Common myeloid progenitor, CD34-positive (primary cell): Measurements from ENCODE around the gene PPP6R3.
"Not testable (repeated sequence)": the region's sequence is repeated elsewhere in the genome, so short reads cannot be mapped to it uniquely, and the experiment has no call there.

Source experiments
- CTCF ChIA-PET: fragments of 350-600 bp; sonication (Branson Sonifier 250); formaldehyde crosslinking; loops from one replicate; lab custom pipeline; 2021; ENCODE audit warnings: antibody characterized with exemption; lab: Charles Lee
- POLR2A ChIA-PET: fragments of 350-600 bp; sonication (Branson Sonifier 250); formaldehyde crosslinking; loops from one replicate; lab custom pipeline; 2021; ENCODE audit warnings: antibody characterized with exemption; lab: Charles Lee
- DNase-seq, 3 donors: peaks; one replicate each; pipeline versions ENCODE4 v3.0.0 to v3.0.0-alpha.2; 2013
- H3K27ac ChIP-seq, 2 experiments: 1 replicate in 1 of 2; 2 replicates in 1 of 2; pipeline ENCODE4 v1.7.0; 2013; ENCODE audit warnings: inconsistent platforms in 2 of 2, low read length in 2 of 2, mild to moderate bottlenecking in 2 of 2, low read depth in 1 of 2, moderate library complexity in 1 of 2; ENCODE audit not compliant: severe bottlenecking in 2 of 2, insufficient read depth in 1 of 2, poor library complexity in 1 of 2
- H3K27me3 ChIP-seq, 5 experiments: replicated peaks in 2 of 5; 1 replicate in 3 of 5; 2 replicates in 2 of 5; pipeline versions ENCODE4 v1.6.1 to v1.7.0; 2013; ENCODE audit warnings: low read length in 4 of 5, mild to moderate bottlenecking in 2 of 5, moderate library complexity in 2 of 5, inconsistent platforms in 1 of 5; ENCODE audit not compliant: insufficient read depth in 5 of 5, control insufficient read depth in 4 of 5
- H3K36me3 ChIP-seq, 4 experiments: 1 replicate in 2 of 4; 2 replicates in 2 of 4; pipeline versions ENCODE4 v1.6.1 to v1.7.0; 2013; ENCODE audit warnings: low read length in 3 of 4, control low read depth in 1 of 4, mild to moderate bottlenecking in 1 of 4; ENCODE audit not compliant: control insufficient read depth in 4 of 4, insufficient read depth in 4 of 4
- H3K4me1 ChIP-seq, 4 experiments: 1 replicate in 3 of 4; 2 replicates in 1 of 4; pipeline versions ENCODE4 v1.6.1 to v1.7.1; 2013; ENCODE audit warnings: low read length in 3 of 4, mild to moderate bottlenecking in 3 of 4, control low read depth in 1 of 4, inconsistent platforms in 1 of 4, moderate library complexity in 1 of 4; ENCODE audit not compliant: control insufficient read depth in 4 of 4, insufficient read depth in 4 of 4; ENCODE audit errors: control extremely low read depth in 1 of 4
- H3K4me3 ChIP-seq, 7 experiments: 1 replicate in 4 of 7; 2 replicates in 3 of 7; pipeline versions ENCODE4 v1.5.1 to v1.7.0; 2013; ENCODE audit warnings: mild to moderate bottlenecking in 7 of 7, low read length in 6 of 7, moderate library complexity in 6 of 7, inconsistent platforms in 2 of 7, low read depth in 2 of 7, control low read depth in 1 of 7; ENCODE audit not compliant: insufficient read depth in 4 of 7, control insufficient read depth in 1 of 7; ENCODE audit errors: extremely low read depth in 1 of 7
- H3K9me3 ChIP-seq, 5 experiments: 1 replicate in 4 of 5; 2 replicates in 1 of 5; pipeline versions ENCODE4 v1.6.1 to v1.7.1; 2013; ENCODE audit warnings: low read length in 4 of 5, mild to moderate bottlenecking in 2 of 5, inconsistent platforms in 1 of 5, low read depth in 1 of 5, moderate library complexity in 1 of 5; ENCODE audit not compliant: control insufficient read depth in 4 of 5, insufficient read depth in 2 of 5; ENCODE audit errors: control extremely low read depth in 1 of 5
- WGBS: methylation state at CpG from one replicate; pipeline ENCODE4 v1.1.5; 2013; ENCODE audit not compliant: insufficient coverage; 5-methylcytosine and 5-hydroxymethylcytosine counted together

Gene PPP6R3

GRCh38 chr11:68628837-68629236 lies 168.3 kb downstream of the PPP6R3 start:
- WGBS: no CpG with 5 or more reads among the region's 5 CpGs
- H3K27ac ChIP-seq, H3K36me3 ChIP-seq, H3K27me3 ChIP-seq, DNase-seq, POLR2A ChIA-PET, H3K9me3 ChIP-seq, H3K4me1 ChIP-seq, H3K4me3 ChIP-seq: not testable (repeated sequence)
- CTCF ChIA-PET: interaction anchor here (0.6 kb wide), 1 partner anchor 826 kb away, joined by 4 read pairs; no protein-coding TSS in a partner anchor

- H3K27me3 ChIP-seq, CTCF ChIA-PET, H3K9me3 ChIP-seq, H3K36me3 ChIP-seq, H3K4me3 ChIP-seq, H3K4me1 ChIP-seq, POLR2A ChIA-PET, H3K27ac ChIP-seq, DNase-seq: not testable (repeated sequence)
- 98% methylated on average over 7 of the region's 8 CpGs for WGBS
Measured at GRCh38 chr11:68632375-68632774, 171.8 kb downstream of the PPP6R3 start.

- H3K9me3 ChIP-seq: no peaks in the 10 kb centered on the region
Measured at GRCh38 chr11:68632802-68633201, 172.2 kb downstream of the PPP6R3 start.

GRCh38 chr11:68634606-68635005 lies 174.1 kb downstream of the PPP6R3 start:
- H3K4me1 ChIP-seq, H3K27ac ChIP-seq, H3K36me3 ChIP-seq, CTCF ChIA-PET, H3K4me3 ChIP-seq, DNase-seq, H3K9me3 ChIP-seq, H3K27me3 ChIP-seq, POLR2A ChIA-PET: not testable (repeated sequence)
- WGBS: no CpG with 5 or more reads among the region's 7 CpGs

More at GRCh38 chr11:68632802-68633201, 172.2 kb downstream of the PPP6R3 start:
- H3K27ac ChIP-seq: no peak overlapping the region
- no peak overlapping the region for H3K4me3 ChIP-seq
- CTCF ChIA-PET: no interaction called here
- POLR2A ChIA-PET: no interaction called here
- H3K4me1 ChIP-seq: no peaks in the 10 kb centered on the region
- DNase-seq: peak; percentile 64 to 81 (median 75)
- no peaks in the 10 kb centered on the region for H3K27me3 ChIP-seq
- H3K36me3 ChIP-seq: no peaks in the 10 kb centered on the region
- WGBS: 72% methylated on average over 6 of the region's 6 CpGs

GRCh38 chr11:68635172-68635571 lies 174.6 kb downstream of the PPP6R3 start:
- H3K27me3 ChIP-seq, H3K27ac ChIP-seq, H3K36me3 ChIP-seq, POLR2A ChIA-PET, H3K9me3 ChIP-seq, DNase-seq, CTCF ChIA-PET, H3K4me3 ChIP-seq, H3K4me1 ChIP-seq: not testable (repeated sequence)
- WGBS: 100% methylated on average over 2 of the region's 7 CpGs

- H3K27ac ChIP-seq, H3K4me3 ChIP-seq, H3K9me3 ChIP-seq, DNase-seq, H3K4me1 ChIP-seq, H3K36me3 ChIP-seq, H3K27me3 ChIP-seq, CTCF ChIA-PET, POLR2A ChIA-PET: not testable (repeated sequence)
- 100% methylated on average over 4 of the region's 10 CpGs for WGBS
Measured at GRCh38 chr11:68635883-68636282, 175.3 kb downstream of the PPP6R3 start.

- H3K4me3 ChIP-seq, H3K4me1 ChIP-seq, DNase-seq, CTCF ChIA-PET, H3K9me3 ChIP-seq, POLR2A ChIA-PET, H3K36me3 ChIP-seq, H3K27me3 ChIP-seq, H3K27ac ChIP-seq: not testable (repeated sequence)
- 97% methylated on average over 3 of the region's 3 CpGs for WGBS
Measured at GRCh38 chr11:68639322-68639721, 178.8 kb downstream of the PPP6R3 start.
